Activated CD4-positive, alpha-beta T cell treated with anti-CD3 and anti-CD28 coated beads, Interleukin-2, amount 10 ng/mL, durations not matched to agents 7 days and 5 days (primary cell): ENCODE results near the gene PUSL1. TPM values are rescaled to one million over a fixed set of nuclear protein-coding genes. Genes with fewer than 3 reads are reported as not detected.
A peak's percentile ranks its signal among the peaks of the same experiment; 100 is the strongest.

ENCODE experiments used
- CTCF ChIA-PET: fragments of 350-600 bp; sonication (Branson Sonifier 250); formaldehyde crosslinking; loops from one replicate; lab custom pipeline; 2021; ENCODE audit warnings: antibody characterized with exemption; lab: Charles Lee
- POLR2A ChIA-PET: fragments of 350-600 bp; sonication (Branson Sonifier 250); formaldehyde crosslinking; loops from one replicate; lab custom pipeline; 2021; ENCODE audit warnings: antibody characterized with exemption; lab: Charles Lee
- DNase-seq: peaks from one replicate; pipeline ENCODE4 v3.0.0-alpha.2; 2020
- H3K27ac Mint-ChIP-seq: one replicate; pipeline ENCODE4 v1.8.0; 2021; ENCODE audit warnings: mild to moderate bottlenecking, moderate library complexity, mixed read lengths
- H3K27me3 Mint-ChIP-seq: one replicate; pipeline ENCODE4 v1.8.0; 2021; ENCODE audit warnings: mixed read lengths
- H3K36me3 Mint-ChIP-seq: one replicate; pipeline ENCODE4 v1.8.0; 2021; ENCODE audit warnings: low read depth, mixed read lengths
- H3K4me1 Mint-ChIP-seq: one replicate; pipeline ENCODE4 v1.8.0; 2021; ENCODE audit warnings: mixed read lengths
- H3K4me3 Mint-ChIP-seq: one replicate; pipeline ENCODE4 v1.8.0; 2021; ENCODE audit warnings: mild to moderate bottlenecking, moderate library complexity, mixed read lengths
- H3K9me3 Mint-ChIP-seq: one replicate; pipeline ENCODE4 v1.8.0; 2021; ENCODE audit warnings: mixed read lengths
- total RNA-seq, 2 experiments: library from RNA; stranded (reverse); gene quantifications; one replicate each; pipeline ENCODE4 v1.2.3, GENCODE V29; 2021

Gene PUSL1
- 10 to 100 TPM; 18.9 to 24.4 TPM for total RNA-seq

- H3K27ac Mint-ChIP-seq: peak within 1 kb of the TSS; percentile 93
- H3K9me3 Mint-ChIP-seq: no peaks in the 10 kb centered on the region
- peaks cover 27% of the 10 kb centered on the region for H3K4me1 Mint-ChIP-seq
- H3K4me3 Mint-ChIP-seq: peak within 1 kb of the TSS; percentile 86
- CTCF ChIA-PET: no interaction called here
- POLR2A ChIA-PET: no interaction called here
- no peaks in the 10 kb centered on the region for H3K27me3 Mint-ChIP-seq
- DNase-seq: peak; percentile 86
- no peaks in the 10 kb centered on the region for H3K36me3 Mint-ChIP-seq
Observed at GRCh38 chr1:1307923-1308755, at the start of gene PUSL1, which contains the start of gene ACAP3. PUSL1 (plus strand) TSS chr1:1308597; CDS start chr1:1308644, 47 bp downstream. ACAP3 (minus strand) TSS chr1:1307930; CDS start chr1:1307815, 115 bp downstream.

- no peak for DNase-seq
- Mint-ChIP-seq H3K36me3 (peaks cover 42% of the 10 kb centered on the region), H3K4me3 (no peak overlapping the region), H3K27me3 (no peaks in the 10 kb centered on the region), H3K9me3 (no peaks in the 10 kb centered on the region), H3K4me1 (peaks cover 13% of the 10 kb centered on the region), H3K27ac (no peak overlapping the region)
- ChIA-PET POLR2A (no interaction called here), CTCF (interaction anchor here (1.9 kb wide), 1 partner anchor 12 kb away, joined by 6 read pairs; no protein-coding TSS in a partner anchor)
Observed at GRCh38 chr1:1259119-1259488, 49.3 kb upstream of the PUSL1 start.

- no peaks in the 10 kb centered on the region for H3K9me3 Mint-ChIP-seq
- no peak overlapping the region for H3K27ac Mint-ChIP-seq
- CTCF ChIA-PET: interaction anchor here (1.3 kb wide), 1 partner anchor 9 kb away, joined by 4 read pairs; no protein-coding TSS in a partner anchor
Observed at GRCh38 chr1:1259540-1259939, 48.9 kb upstream of the PUSL1 start.

GRCh38 chr1:1259951-1260600, 48.3 kb upstream of the PUSL1 start:
- no peak overlapping the region for H3K27ac Mint-ChIP-seq

More at GRCh38 chr1:1259540-1259939, 48.9 kb upstream of the PUSL1 start:
- DNase-seq: no peak
- peaks cover 13% of the 10 kb centered on the region for H3K4me1 Mint-ChIP-seq
- peaks cover 42% of the 10 kb centered on the region for H3K36me3 Mint-ChIP-seq
- POLR2A ChIA-PET: no interaction called here
- no peak overlapping the region for H3K4me3 Mint-ChIP-seq
- no peaks in the 10 kb centered on the region for H3K27me3 Mint-ChIP-seq

GRCh38 chr1:1260843-1261560, 47.4 kb upstream of the PUSL1 start:
- no peaks in the 10 kb centered on the region for H3K27me3 Mint-ChIP-seq

More at GRCh38 chr1:1259951-1260600, 48.3 kb upstream of the PUSL1 start:
- Mint-ChIP-seq H3K4me1 (peaks cover 13% of the 10 kb centered on the region), H3K9me3 (no peaks in the 10 kb centered on the region), H3K27me3 (no peaks in the 10 kb centered on the region), H3K4me3 (no peak overlapping the region), H3K36me3 (peaks cover 41% of the 10 kb centered on the region)
- ChIA-PET POLR2A (no interaction called here), CTCF (interaction anchor here (1.3 kb wide), 1 partner anchor 9 kb away, joined by 4 read pairs; no protein-coding TSS in a partner anchor)
- DNase-seq: no peak

GRCh38 chr1:1262071-1262470, 46.3 kb upstream of the PUSL1 start:
- DNase-seq: no peak
- no peaks in the 10 kb centered on the region for H3K27me3 Mint-ChIP-seq
- H3K27ac Mint-ChIP-seq: peak overlapping the region; percentile 41
- peaks cover 32% of the 10 kb centered on the region for H3K36me3 Mint-ChIP-seq
- CTCF ChIA-PET: interaction anchor here (1.1 to 1.5 kb wide), 2 partner anchors 18 to 89 kb away, joined by 5 read pairs; no protein-coding TSS in a partner anchor
- H3K4me3 Mint-ChIP-seq: no peak overlapping the region
- no peaks in the 10 kb centered on the region for H3K9me3 Mint-ChIP-seq
- peaks cover 13% of the 10 kb centered on the region for H3K4me1 Mint-ChIP-seq
- POLR2A ChIA-PET: no interaction called here

More at GRCh38 chr1:1260843-1261560, 47.4 kb upstream of the PUSL1 start:
- H3K4me3 Mint-ChIP-seq: no peak overlapping the region
- CTCF ChIA-PET: interaction anchor here (0.6 to 1.5 kb wide), 5 partner anchors 10 to 135 kb away, joined by 3 to 5 read pairs (median 4); no protein-coding TSS in a partner anchor
- H3K36me3 Mint-ChIP-seq: peaks cover 34% of the 10 kb centered on the region
- no peak for DNase-seq
- H3K27ac Mint-ChIP-seq: peak overlapping the region; percentile 65
- H3K4me1 Mint-ChIP-seq: peaks cover 13% of the 10 kb centered on the region
- no peaks in the 10 kb centered on the region for H3K9me3 Mint-ChIP-seq
- POLR2A ChIA-PET: interaction anchor here (0.6 kb wide), 1 partner anchor 134 kb away, joined by 3 read pairs; no protein-coding TSS in a partner anchor

- ChIA-PET POLR2A (no interaction called here), CTCF (interaction anchor here (1.8 kb wide), 1 partner anchor 11 kb away, joined by 5 read pairs; no protein-coding TSS in a partner anchor)
- no peaks in the 10 kb centered on the region for H3K27me3 Mint-ChIP-seq
- H3K36me3 Mint-ChIP-seq: peaks cover 33% of the 10 kb centered on the region
- no peak overlapping the region for H3K4me3 Mint-ChIP-seq
- H3K27ac Mint-ChIP-seq: peak overlapping the region; percentile 46
- no peak for DNase-seq
- peaks cover 13% of the 10 kb centered on the region for H3K4me1 Mint-ChIP-seq
- no peaks in the 10 kb centered on the region for H3K9me3 Mint-ChIP-seq
Observed at GRCh38 chr1:1262758-1263157, 45.6 kb upstream of the PUSL1 start.

- H3K36me3 Mint-ChIP-seq: peaks cover 37% of the 10 kb centered on the region
- H3K4me3 Mint-ChIP-seq: no peak overlapping the region
- H3K27ac Mint-ChIP-seq: no peak overlapping the region
- ChIA-PET POLR2A (no interaction called here), CTCF (interaction anchor here (0.6 to 1.8 kb wide), 4 partner anchors 13 to 142 kb away, joined by 3 to 6 read pairs (median 4); no protein-coding TSS in a partner anchor)
- DNase-seq: no peak
- peaks cover 10% of the 10 kb centered on the region for H3K4me1 Mint-ChIP-seq
- H3K27me3 Mint-ChIP-seq: no peaks in the 10 kb centered on the region
- H3K9me3 Mint-ChIP-seq: no peaks in the 10 kb centered on the region
Observed at GRCh38 chr1:1264026-1264425, 44.4 kb upstream of the PUSL1 start.

- POLR2A ChIA-PET: no interaction called here
- Mint-ChIP-seq H3K4me3 (no peak overlapping the region), H3K27me3 (no peaks in the 10 kb centered on the region), H3K9me3 (no peaks in the 10 kb centered on the region), H3K4me1 (peaks cover 13% of the 10 kb centered on the region), H3K27ac (no peak overlapping the region), H3K36me3 (peaks cover 34% of the 10 kb centered on the region)
- CTCF ChIA-PET: interaction anchor here (1.3 kb wide), 1 partner anchor 143 kb away, joined by 3 read pairs; no protein-coding TSS in a partner anchor
- DNase-seq: no peak
Observed at GRCh38 chr1:1264868-1265272, 43.5 kb upstream of the PUSL1 start.

- no peak for DNase-seq
- CTCF ChIA-PET: no interaction called here
- Mint-ChIP-seq H3K27ac (no peak overlapping the region), H3K27me3 (no peaks in the 10 kb centered on the region), H3K4me1 (peaks cover 30% of the 10 kb centered on the region), H3K9me3 (no peaks in the 10 kb centered on the region), H3K36me3 (peaks cover 39% of the 10 kb centered on the region), H3K4me3 (no peak overlapping the region)
- POLR2A ChIA-PET: no interaction called here
Observed at GRCh38 chr1:1267488-1268283, 40.7 kb upstream of the PUSL1 start.

GRCh38 chr1:1268284-1268682, 40.1 kb upstream of the PUSL1 start:
- POLR2A ChIA-PET: no interaction called here
- H3K27ac Mint-ChIP-seq: no peak overlapping the region
- H3K9me3 Mint-ChIP-seq: no peaks in the 10 kb centered on the region
- CTCF ChIA-PET: no interaction called here
- DNase-seq: no peak
- H3K4me3 Mint-ChIP-seq: no peak overlapping the region
- H3K36me3 Mint-ChIP-seq: peaks cover 41% of the 10 kb centered on the region
- H3K27me3 Mint-ChIP-seq: no peaks in the 10 kb centered on the region
- peaks cover 32% of the 10 kb centered on the region for H3K4me1 Mint-ChIP-seq
